ENCODE measurements around the gene POLR3G.

POLR3G gene

DNA sequence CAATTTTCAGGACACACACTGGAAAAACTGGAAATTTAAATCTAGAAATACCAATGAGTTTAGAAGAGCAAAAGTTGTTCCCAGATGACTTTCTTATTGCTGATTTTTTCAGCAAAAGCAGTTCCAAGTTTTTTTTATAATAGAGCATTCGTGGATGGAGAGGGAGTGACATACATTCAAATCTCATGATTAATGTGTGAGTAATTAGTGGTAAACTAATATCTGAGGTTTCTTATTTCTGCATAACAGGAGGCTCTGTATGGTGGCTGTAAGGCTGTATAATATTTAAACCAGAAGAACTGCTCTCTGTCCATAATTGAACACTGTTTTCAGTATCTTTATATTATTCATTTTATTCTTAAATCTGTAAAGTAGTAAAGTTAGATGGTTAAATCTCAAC lies 28.9 kb downstream of the POLR3G start:
- Histone ChIP-seq H3K27ac (ENCODE audit: low read length) (no peak overlapping the region), H3K9me3 (ENCODE audit: control insufficient read depth in 2 of 2, low read length in 2 of 2) (no peaks in the 10 kb centered on the region), H3K9ac (ENCODE audit: low read length in 2 of 2) (no peak overlapping the region), H3K4me3 (ENCODE audit: low read length in 2 of 2) (no peak overlapping the region), H3K36me3 (ENCODE audit: control insufficient read depth in 2 of 2, insufficient read depth in 2 of 2, low read length in 2 of 2) (no peaks in the 10 kb centered on the region), H3K4me1 (ENCODE audit: control insufficient read depth, insufficient read depth, low read length) (no peaks in the 10 kb centered on the region), H3K27me3 (ENCODE audit: control insufficient read depth in 1 of 2, insufficient read depth in 2 of 2, low read length in 2 of 2) (no peaks in the 10 kb centered on the region)

DNA sequence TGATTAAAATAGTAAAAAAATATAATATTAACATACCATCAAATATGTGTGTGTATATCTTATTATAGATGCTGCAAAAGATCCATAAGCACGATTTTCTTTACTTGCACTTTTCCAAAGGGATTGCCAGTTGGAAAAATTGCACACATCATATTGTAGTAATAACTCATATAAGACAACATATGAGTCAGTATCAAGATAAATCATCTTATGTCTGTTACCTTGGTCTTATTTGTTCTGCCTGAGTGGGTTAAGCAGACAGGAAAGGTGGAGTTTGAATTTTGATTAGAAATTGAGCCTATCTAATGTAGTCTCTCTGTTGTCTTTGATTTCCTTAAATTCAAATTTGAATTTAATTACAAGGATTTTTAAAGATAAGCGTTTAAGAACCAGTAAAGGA lies 30.1 kb downstream of the POLR3G start:
- Histone ChIP-seq H3K4me1 (ENCODE audit: control insufficient read depth, insufficient read depth, low read length) (no peaks in the 10 kb centered on the region), H3K27me3 (ENCODE audit: control insufficient read depth in 1 of 2, insufficient read depth in 2 of 2, low read length in 2 of 2) (no peaks in the 10 kb centered on the region), H3K27ac (ENCODE audit: low read length) (no peak overlapping the region), H3K4me3 (ENCODE audit: low read length in 2 of 2) (no peak overlapping the region), H3K9me3 (ENCODE audit: control insufficient read depth in 2 of 2, low read length in 2 of 2) (no peaks in the 10 kb centered on the region), H3K36me3 (ENCODE audit: control insufficient read depth in 2 of 2, insufficient read depth in 2 of 2, low read length in 2 of 2) (no peaks in the 10 kb centered on the region), H3K9ac (ENCODE audit: low read length in 2 of 2) (no peak overlapping the region)

DNA sequence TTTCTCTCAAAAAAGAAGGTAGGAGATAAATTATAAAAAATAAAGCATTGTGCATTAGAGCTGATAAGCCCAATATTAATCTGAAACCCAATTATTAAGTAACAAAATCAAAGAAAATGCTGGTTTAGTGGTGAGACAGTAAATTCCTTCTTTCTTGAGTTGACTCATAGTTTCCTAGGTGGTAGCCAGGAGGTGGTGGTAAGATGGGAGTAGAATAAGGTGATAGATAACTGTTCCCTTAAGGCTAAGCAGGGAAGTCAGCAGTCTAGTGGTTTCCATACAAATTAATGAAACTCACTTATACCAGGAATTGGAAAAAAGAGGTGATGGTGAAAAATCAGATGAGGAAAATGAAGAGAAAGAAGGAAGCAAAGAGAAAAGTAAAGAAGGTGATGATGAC lies 31.6 kb downstream of the POLR3G start:
- Histone ChIP-seq H3K9me3 (ENCODE audit: control insufficient read depth in 2 of 2, low read length in 2 of 2) (no peaks in the 10 kb centered on the region), H3K36me3 (ENCODE audit: control insufficient read depth in 2 of 2, insufficient read depth in 2 of 2, low read length in 2 of 2) (no peaks in the 10 kb centered on the region), H3K27ac (ENCODE audit: low read length) (no peak overlapping the region), H3K4me3 (ENCODE audit: low read length in 2 of 2) (no peak overlapping the region), H3K27me3 (ENCODE audit: control insufficient read depth in 1 of 2, insufficient read depth in 2 of 2, low read length in 2 of 2) (no peaks in the 10 kb centered on the region), H3K4me1 (ENCODE audit: control insufficient read depth, insufficient read depth, low read length) (no peaks in the 10 kb centered on the region), H3K9ac (ENCODE audit: low read length in 2 of 2) (no peak overlapping the region)

DNA sequence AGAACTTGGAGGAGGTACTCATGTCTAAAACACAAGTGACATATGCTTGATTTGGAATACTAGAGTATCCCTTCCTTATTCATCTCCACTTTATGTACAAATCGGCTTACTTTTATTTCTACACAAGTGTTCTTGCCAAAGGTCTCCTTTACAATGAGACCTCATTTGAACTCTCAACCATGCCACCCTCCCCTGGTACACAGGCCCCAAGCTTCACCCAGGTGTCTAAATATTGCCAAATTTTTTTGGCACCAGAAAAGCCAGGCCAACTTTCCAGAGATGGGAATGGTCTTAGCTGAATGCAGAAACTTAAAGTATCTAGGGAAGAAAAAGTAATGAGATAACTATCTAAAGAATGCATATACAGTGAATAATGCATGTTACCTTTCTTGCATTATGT lies 35.8 kb downstream of the POLR3G start:
- no peaks in the 10 kb centered on the region for H3K27me3 ChIP-seq (ENCODE audit: control insufficient read depth in 1 of 2, insufficient read depth in 2 of 2, low read length in 2 of 2)
- H3K4me3 ChIP-seq (ENCODE audit: low read length in 2 of 2): no peak overlapping the region
- no peak overlapping the region for H3K9ac ChIP-seq (ENCODE audit: low read length in 2 of 2)
- H3K36me3 ChIP-seq (ENCODE audit: control insufficient read depth in 2 of 2, insufficient read depth in 2 of 2, low read length in 2 of 2): peaks cover 0 to 4% of the 10 kb centered on the region in 2 donors
- no peaks in the 10 kb centered on the region for H3K9me3 ChIP-seq (ENCODE audit: control insufficient read depth in 2 of 2, low read length in 2 of 2)
- H3K27ac ChIP-seq (ENCODE audit: low read length): no peak overlapping the region
- H3K4me1 ChIP-seq (ENCODE audit: control insufficient read depth, insufficient read depth, low read length): no peaks in the 10 kb centered on the region

DNA sequence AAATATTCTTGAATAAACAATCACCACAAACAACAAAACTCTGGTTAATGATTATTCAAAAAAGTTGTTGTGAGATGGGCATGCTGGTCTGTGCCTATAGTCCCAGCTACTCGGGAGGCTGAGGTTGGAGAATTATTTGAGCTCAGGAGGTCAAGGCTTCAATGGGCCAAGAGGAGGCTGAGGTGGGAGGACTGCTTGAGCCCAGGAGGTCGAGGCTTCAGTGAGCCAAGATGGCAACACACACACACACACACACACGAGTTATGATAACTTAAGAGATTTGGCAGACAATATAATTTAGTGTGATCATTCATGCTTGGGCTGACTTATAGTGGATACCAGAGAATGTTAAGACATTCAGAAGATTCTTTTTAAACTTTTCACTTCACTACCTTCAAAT lies 39.9 kb downstream of the POLR3G start:
- Histone ChIP-seq H3K9me3 (ENCODE audit: control insufficient read depth in 2 of 2, low read length in 2 of 2) (no peaks in the 10 kb centered on the region), H3K27ac (ENCODE audit: low read length) (no peak overlapping the region), H3K4me3 (ENCODE audit: low read length in 2 of 2) (no peak overlapping the region), H3K4me1 (ENCODE audit: control insufficient read depth, insufficient read depth, low read length) (no peaks in the 10 kb centered on the region), H3K36me3 (ENCODE audit: control insufficient read depth in 2 of 2, insufficient read depth in 2 of 2, low read length in 2 of 2) (peaks cover 0 to 4% of the 10 kb centered on the region in 2 donors), H3K9ac (ENCODE audit: low read length in 2 of 2) (no peak overlapping the region), H3K27me3 (ENCODE audit: control insufficient read depth in 1 of 2, insufficient read depth in 2 of 2, low read length in 2 of 2) (no peaks in the 10 kb centered on the region)

DNA sequence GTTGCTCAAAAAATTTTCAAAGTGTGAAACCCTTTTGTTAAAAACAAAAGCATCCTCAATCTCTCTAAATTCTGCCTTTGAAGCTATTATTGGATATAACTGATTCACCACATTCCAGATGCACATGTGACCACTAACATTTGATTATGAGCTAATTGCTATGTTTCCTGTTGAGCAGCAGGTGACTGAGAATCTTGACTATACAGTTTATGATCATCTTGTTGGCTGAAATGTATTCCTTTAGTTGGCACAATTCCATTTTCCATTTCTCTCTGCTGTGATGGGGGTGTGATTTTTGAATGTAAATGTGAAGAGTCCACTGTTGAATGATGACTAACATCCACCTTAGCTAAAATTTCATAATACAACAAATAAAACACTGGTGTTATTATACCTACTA lies 44.0 kb downstream of the POLR3G start:
- peaks cover 8 to 13% of the 10 kb centered on the region in 2 donors for H3K36me3 ChIP-seq (ENCODE audit: control insufficient read depth in 2 of 2, insufficient read depth in 2 of 2, low read length in 2 of 2)

DNA sequence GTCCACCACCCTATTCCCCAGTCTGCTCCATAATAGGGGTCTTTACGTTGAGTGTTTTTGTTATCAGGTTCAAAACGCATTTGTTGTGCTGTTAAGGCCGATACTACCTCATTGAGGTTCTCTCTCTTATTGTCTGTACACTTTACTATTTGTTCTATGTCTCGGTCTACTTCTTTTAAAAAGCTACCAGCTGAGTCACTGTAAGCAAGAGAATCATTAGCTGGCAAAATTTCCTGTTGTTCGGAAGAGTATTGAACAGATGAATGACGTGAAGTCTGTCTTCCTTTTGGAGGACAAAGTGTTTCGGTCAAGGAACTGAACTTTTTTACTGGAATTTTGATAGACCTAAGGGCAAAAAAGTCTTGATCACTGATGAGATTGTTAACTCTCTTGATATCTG lies 44.4 kb downstream of the POLR3G start:
- H3K4me1 ChIP-seq (ENCODE audit: control insufficient read depth, insufficient read depth, low read length): no peaks in the 10 kb centered on the region
- H3K9ac ChIP-seq (ENCODE audit: low read length in 2 of 2): no peak overlapping the region
- no peak overlapping the region for H3K27ac ChIP-seq (ENCODE audit: low read length)
- H3K4me3 ChIP-seq (ENCODE audit: low read length in 2 of 2): no peak overlapping the region
- H3K9me3 ChIP-seq (ENCODE audit: control insufficient read depth in 2 of 2, low read length in 2 of 2): no peaks in the 10 kb centered on the region
- peaks cover 8 to 17% of the 10 kb centered on the region in 2 donors for H3K36me3 ChIP-seq (ENCODE audit: control insufficient read depth in 2 of 2, insufficient read depth in 2 of 2, low read length in 2 of 2)
- no peaks in the 10 kb centered on the region for H3K27me3 ChIP-seq (ENCODE audit: control insufficient read depth in 1 of 2, insufficient read depth in 2 of 2, low read length in 2 of 2)

More for the DNA sequence above, 44.0 kb downstream of the POLR3G start:
- Histone ChIP-seq H3K4me1 (ENCODE audit: control insufficient read depth, insufficient read depth, low read length) (no peaks in the 10 kb centered on the region), H3K4me3 (ENCODE audit: low read length in 2 of 2) (no peak overlapping the region), H3K9me3 (ENCODE audit: control insufficient read depth in 2 of 2, low read length in 2 of 2) (no peaks in the 10 kb centered on the region), H3K27me3 (ENCODE audit: control insufficient read depth in 1 of 2, insufficient read depth in 2 of 2, low read length in 2 of 2) (no peaks in the 10 kb centered on the region), H3K9ac (ENCODE audit: low read length in 2 of 2) (no peak overlapping the region), H3K27ac (ENCODE audit: low read length) (no peak overlapping the region)

- H3K4me1 ChIP-seq (ENCODE audit: control insufficient read depth, insufficient read depth, low read length): no peaks in the 10 kb centered on the region
- peak overlapping the region; percentile 96 to 97 for H3K9ac ChIP-seq (ENCODE audit: low read length in 2 of 2)
These were observed 54.0 kb downstream of the POLR3G start for GRCh38 chr5:90528601-90529193.

GRCh38 chr5:90529194-90529938 lies 54.7 kb downstream of the POLR3G start, which contains the start of gene LYSMD3:
LYSMD3 (minus strand) TSS chr5:90529584; CDS start chr5:90525289, 4,295 bp downstream.
- H3K9me3 ChIP-seq (ENCODE audit: control insufficient read depth in 2 of 2, low read length in 2 of 2): no peaks in the 10 kb centered on the region
- no peaks in the 10 kb centered on the region for H3K27me3 ChIP-seq (ENCODE audit: control insufficient read depth in 1 of 2, insufficient read depth in 2 of 2, low read length in 2 of 2)
- peak within 1 kb of the TSS; percentile 97 to 98 for H3K4me3 ChIP-seq (ENCODE audit: low read length in 2 of 2)
- H3K36me3 ChIP-seq (ENCODE audit: control insufficient read depth in 2 of 2, insufficient read depth in 2 of 2, low read length in 2 of 2): peaks cover 0 to 3% of the 10 kb centered on the region in 2 donors
- peak within 1 kb of the TSS; percentile 96 to 97 for H3K9ac ChIP-seq (ENCODE audit: low read length in 2 of 2)
- no peaks in the 10 kb centered on the region for H3K4me1 ChIP-seq (ENCODE audit: control insufficient read depth, insufficient read depth, low read length)
- H3K27ac ChIP-seq (ENCODE audit: low read length): peak within 1 kb of the TSS; percentile 83

More at GRCh38 chr5:90528601-90529193, 54.0 kb downstream of the POLR3G start:
- peak overlapping the region; percentile 83 for H3K27ac ChIP-seq (ENCODE audit: low read length)
- H3K36me3 ChIP-seq (ENCODE audit: control insufficient read depth in 2 of 2, insufficient read depth in 2 of 2, low read length in 2 of 2): peaks cover 0 to 6% of the 10 kb centered on the region in 2 donors
- no peaks in the 10 kb centered on the region for H3K9me3 ChIP-seq (ENCODE audit: control insufficient read depth in 2 of 2, low read length in 2 of 2)
- H3K27me3 ChIP-seq (ENCODE audit: control insufficient read depth in 1 of 2, insufficient read depth in 2 of 2, low read length in 2 of 2): no peaks in the 10 kb centered on the region
- H3K4me3 ChIP-seq (ENCODE audit: low read length in 2 of 2): peak overlapping the region; percentile 97 to 98

DNA sequence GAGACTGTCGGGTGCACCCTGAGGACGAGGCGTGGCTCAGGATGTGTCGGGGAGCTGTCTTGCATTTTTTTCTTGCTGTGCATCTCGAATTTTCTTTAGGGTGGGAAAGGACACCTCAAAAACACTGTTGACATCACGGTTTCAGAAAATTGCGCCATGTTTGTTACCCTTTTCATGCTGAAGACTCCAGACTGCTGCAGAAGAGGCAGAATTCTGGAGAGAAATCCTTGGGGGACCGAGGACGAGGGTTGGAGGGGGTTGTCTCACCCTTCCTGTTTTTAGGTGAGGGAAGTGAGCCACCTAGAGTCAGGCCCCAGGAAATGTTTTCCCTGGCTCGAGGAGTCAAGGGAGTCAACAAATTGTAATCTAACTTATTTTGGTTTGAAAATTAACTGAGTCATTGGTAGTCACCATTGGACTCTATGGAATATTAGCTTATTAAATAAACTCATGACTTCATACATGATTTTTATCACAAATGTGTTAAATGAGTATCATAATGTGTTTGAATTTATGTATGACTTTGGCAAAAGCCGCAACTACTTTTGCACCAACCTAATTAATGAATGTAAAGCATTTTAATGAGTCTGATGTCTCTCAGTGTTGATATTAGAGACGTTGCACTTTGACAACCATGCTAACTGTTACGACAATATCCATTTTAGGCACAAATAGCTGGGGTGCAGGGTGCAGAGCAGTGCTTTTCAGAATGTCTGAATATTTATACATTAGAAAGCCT lies 55.4 kb downstream of the POLR3G start:
- H3K9me3 ChIP-seq (ENCODE audit: control insufficient read depth in 2 of 2, low read length in 2 of 2): no peaks in the 10 kb centered on the region
- H3K4me3 ChIP-seq (ENCODE audit: low read length in 2 of 2): peak overlapping the region; percentile 76 to 97

More for the DNA sequence above, 55.4 kb downstream of the POLR3G start:
- Histone ChIP-seq H3K27ac (ENCODE audit: low read length) (peak overlapping the region; percentile 50), H3K4me1 (ENCODE audit: control insufficient read depth, insufficient read depth, low read length) (no peaks in the 10 kb centered on the region), H3K36me3 (ENCODE audit: control insufficient read depth in 2 of 2, insufficient read depth in 2 of 2, low read length in 2 of 2) (no peaks in the 10 kb centered on the region), H3K27me3 (ENCODE audit: control insufficient read depth in 1 of 2, insufficient read depth in 2 of 2, low read length in 2 of 2) (no peaks in the 10 kb centered on the region), H3K9ac (ENCODE audit: low read length in 2 of 2) (peak overlapping the region; percentile 34 to 69)

Measured in stomach smooth muscle (tissue), 2 donors.